RPMI7951 (cell line): Measurements from ENCODE around the gene HLA-F. TPM values are rescaled to one million over a fixed set of nuclear protein-coding genes. Genes with fewer than 3 reads are reported as not detected.

ENCODE experiments used
- DNase-seq: peaks from one replicate; pipeline ENCODE4 v3.0.0-alpha.2; 2012; ENCODE audit warnings: low read depth
- total RNA-seq: library from RNA; depleted of rRNA; stranded (reverse); fragments of >200 nt; shearing (Covaris generic); gene quantifications from 2 replicates; pipeline ENCODE4 v1.2.3, GENCODE V29; 2014

HLA-F gene
- total RNA-seq, 1 experiment from 2014 or later = 59.1 TPM

DNA sequence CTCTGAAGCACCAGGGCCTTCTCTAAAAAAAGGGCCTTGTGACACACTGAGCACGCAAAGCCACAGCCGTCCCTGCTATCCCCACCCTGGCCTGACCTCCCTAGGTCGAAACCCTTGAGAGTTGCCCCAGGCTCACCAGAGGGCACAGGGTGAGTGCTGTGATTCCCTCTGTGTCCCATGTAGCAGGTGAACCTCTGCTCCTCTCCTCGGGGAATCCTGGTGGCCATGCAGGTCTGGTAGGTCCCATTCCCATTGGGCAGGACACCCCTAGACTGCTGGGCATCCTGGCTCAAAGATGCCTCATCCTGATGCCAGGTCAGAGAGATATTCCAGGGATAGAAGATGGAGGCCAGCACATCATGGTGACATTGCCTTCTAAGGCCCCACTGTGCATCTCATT, 20.9 kb downstream of the HLA-F start:
- DNase-seq = no peak

- no peak for DNase-seq
Measured at GRCh38 chr6:29744621-29745020, 21.4 kb downstream of the HLA-F start.

DNA sequence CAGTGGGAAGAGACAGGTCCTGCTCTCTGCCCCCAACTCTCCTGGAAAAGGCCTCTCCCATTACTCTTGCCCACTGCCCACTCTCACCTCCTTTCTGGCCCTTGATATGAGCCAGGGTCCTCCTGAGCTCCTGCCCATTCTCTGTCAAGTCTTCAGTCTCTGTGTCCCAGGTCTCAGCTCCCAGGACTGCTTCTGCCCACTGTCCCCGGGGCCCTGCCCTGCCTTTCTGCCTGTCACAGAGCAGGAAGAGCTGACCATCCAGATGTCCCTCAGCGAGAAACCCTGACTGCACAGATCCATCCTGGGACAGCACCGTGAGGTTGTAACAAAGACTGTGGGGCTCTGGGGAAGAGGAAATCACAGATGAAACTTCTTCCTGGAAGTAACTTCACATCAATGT, 22.2 kb downstream of the HLA-F start:
- DNase-seq = no peak

DNA sequence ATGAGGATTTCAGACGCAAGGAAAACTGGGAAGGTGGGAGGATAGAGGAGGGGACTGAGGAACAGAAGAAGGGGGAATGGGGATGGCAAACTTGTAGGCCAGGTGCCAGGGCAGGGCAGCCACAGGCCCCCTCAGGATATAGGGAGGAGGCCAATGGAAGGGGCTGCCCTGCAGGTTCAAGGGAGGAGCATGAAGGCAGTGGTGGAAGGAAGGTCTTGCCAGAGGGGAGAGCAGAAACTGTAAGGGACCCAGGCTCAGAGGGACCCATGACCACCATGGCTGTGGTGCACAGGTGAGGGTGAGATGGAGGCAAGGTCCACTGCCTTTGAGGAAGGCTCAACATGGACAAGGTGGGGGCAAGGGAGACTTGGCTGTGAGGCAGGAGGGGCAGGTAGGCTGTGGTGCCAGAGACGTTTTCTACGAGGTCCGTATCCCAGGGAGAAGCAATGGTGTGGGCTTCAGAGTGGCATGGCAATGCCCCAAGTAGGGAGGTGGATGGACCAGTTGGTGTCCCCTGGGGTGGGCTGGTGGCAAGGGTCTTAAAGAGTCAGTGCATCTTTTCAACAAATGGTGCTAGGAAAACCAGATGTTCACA, 22.7 kb downstream of the HLA-F start:
- no peak for DNase-seq

GRCh38 chr6:29746846-29747687, 23.8 kb downstream of the HLA-F start:
- DNase-seq = no peak

GRCh38 chr6:29747688-29748250, 24.5 kb downstream of the HLA-F start:
- no peak for DNase-seq

DNA sequence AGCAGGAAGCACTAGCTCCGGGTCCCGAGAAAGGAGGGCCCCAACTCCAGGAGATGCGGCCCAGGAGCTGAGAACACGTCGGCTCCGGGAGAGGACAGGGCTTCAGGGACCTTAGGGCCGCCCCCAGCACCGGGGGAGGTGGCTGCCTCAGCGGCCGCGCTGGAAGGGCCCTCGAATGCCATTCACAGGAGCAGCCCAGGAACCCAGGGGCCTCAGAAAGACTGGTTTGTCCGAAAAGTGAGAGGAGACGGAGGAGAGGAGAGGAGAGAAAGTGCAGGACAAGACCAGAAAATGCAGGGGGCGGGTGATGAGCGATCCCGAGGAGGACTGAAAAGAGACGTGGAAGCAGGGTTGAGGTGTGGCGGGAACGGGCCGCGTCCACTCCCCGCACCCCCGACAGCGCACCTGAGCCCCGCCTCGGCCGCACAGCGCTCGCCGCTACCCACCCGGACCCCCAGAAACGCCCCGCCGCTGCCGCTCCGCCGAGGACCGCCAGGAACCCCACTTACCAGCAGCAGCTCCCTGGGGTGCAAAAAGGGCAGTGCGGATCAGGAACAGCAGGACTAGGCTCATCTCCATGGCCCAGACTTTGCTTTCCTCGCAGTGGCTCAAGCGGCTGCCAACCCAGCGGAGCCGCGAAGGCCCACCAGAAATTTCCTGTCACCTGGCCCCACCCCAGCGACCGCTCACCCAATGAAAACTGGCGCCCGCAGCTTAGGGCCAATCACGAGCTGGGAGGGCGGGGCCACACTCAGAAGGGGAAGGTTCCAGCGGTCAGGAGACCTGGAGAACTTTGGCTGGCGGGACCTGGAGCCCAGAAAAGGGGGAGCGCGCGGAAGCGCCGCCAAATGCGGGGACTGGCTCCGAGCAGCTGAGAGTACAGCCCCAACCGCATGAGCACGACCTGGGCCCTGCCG, 25.4 kb downstream of the HLA-F start:
- DNase-seq = peak; percentile 88

DNA sequence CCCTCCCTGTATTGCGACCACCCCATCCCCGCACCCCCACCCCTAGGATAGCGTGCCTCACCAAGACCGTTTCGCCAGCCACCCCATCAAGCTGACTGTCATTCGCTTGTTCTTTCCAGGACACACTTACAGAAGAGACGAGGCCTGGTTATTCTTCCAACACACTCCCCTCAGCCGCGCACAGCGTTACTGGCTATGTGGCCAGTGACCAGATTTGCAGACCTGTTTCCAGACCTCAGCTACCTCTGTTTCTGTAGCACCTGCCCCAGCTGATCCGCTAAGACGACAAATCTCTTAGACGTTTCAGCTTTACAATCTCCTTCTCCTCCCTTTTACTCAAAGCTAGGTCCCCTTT, 26.1 kb downstream of the HLA-F start:
- no peak for DNase-seq

GRCh38 chr6:29749668-29750067, 26.4 kb downstream of the HLA-F start:
- no peak for DNase-seq

DNA sequence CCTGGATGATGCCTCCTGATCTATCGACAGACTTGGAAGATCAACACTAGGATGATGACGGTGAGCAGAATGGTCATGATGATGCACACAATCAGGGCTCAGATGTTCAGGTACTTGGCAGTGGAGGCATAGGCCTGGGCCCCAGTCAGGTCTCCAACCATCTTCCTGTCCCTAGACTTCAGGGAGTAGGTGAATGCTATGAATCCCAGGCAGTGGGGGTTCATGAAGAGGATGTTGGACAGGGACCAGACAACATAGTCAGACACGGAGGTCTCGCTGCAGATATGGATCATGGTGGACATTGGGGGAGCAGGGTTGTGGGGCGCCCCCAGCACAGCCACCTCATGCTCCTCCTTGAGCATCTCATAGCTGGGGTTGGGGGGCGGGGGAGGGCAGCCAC, 27.5 kb downstream of the HLA-F start:
- DNase-seq = no peak

- no peak for DNase-seq
Measured at GRCh38 chr6:29751480-29751879, 28.2 kb downstream of the HLA-F start.

DNA sequence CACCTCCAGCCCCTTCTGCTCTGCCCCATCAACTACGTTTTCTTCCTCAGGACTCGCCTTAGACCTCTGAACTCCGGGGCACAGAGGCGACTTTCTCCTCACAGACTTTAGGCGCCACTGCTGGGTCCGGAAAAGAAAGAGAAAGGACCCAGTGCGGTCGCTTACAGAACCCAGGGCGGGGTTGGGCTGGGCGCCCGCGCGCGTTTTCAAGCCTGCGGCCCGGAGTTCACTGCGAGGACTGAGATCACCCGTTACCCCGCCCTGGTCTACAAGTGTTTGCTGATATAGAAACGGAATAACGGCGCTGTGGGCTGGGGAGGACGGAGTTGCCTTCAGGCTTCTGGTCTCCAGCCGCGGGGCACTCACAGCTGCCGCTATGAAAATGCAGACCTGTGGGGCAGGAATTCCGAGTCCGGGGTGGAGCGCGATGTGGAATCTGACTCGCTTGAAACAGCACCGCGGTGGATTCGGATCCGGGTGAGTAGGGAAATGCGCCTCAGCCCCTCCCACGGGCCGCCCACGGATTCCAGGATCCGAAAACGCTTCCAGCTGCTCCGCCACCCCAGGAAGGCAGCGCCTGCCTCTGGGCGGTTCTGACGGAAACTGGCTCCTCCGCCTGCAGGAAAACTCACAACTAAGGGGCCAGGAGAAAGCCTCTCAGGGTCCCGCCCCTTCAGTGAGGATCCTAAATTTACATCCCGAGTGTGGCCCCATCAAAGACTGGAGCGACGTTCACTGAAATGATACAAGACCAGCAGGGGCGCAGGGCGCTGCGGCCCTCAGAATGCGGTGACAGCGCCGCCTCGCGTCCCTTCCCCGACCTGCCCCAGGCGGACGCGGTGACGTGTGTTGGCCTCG, 29.4 kb downstream of the HLA-F start:
- DNase-seq = peak; percentile 96

- no peak for DNase-seq
Measured at GRCh38 chr6:29753309-29753644, 30.0 kb downstream of the HLA-F start.

- DNase-seq = no peak
Measured at GRCh38 chr6:29755295-29755871, 32.1 kb downstream of the HLA-F start.

DNA sequence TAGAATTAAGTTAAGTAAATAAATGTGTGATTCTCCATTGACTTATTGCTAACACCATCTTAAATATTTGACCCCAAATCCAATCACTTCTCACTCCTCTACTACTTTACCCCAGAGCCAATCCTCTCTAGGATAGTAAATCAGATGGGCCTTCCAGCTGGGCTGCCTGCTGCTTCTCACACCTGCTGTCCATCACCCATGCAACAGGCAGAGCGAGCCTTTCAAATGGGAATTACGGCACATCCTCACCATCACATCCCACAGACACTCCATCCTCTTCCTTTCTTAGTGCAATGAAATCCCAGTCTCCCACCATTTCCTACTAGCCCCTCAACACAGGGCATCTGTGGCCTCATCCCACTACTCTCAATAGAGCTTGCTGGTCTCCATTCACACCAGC, 34.0 kb downstream of the HLA-F start:
- no peak for DNase-seq

GRCh38 chr6:29757701-29758293, 34.6 kb downstream of the HLA-F start:
- DNase-seq = no peak

DNA sequence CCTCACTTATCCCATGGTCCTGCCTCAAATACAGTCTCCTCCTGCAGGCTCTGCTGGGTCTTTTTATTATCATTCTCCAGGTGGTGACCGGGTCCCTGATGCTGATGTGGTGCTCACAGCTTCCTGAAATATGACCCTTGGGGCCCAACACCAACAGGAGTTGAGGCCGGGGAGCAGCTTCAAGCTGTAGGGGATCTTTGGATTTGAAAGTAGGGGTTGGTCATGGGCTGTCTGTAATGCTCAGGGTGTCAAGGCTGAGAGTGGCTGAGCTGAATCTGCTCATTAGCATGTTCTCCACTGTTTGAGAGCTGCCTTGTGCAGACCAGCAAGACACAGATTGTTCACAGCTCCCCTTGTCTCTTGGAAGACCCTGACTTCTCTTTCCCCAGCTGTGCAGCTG, 35.5 kb downstream of the HLA-F start:
- DNase-seq = no peak

GRCh38 chr6:29759457-29759856, 36.2 kb downstream of the HLA-F start:
- no peak for DNase-seq

- no peak for DNase-seq
Measured at GRCh38 chr6:29760328-29760727, 37.1 kb downstream of the HLA-F start.

GRCh38 chr6:29762051-29762450, 38.8 kb downstream of the HLA-F start:
- DNase-seq = no peak

DNA sequence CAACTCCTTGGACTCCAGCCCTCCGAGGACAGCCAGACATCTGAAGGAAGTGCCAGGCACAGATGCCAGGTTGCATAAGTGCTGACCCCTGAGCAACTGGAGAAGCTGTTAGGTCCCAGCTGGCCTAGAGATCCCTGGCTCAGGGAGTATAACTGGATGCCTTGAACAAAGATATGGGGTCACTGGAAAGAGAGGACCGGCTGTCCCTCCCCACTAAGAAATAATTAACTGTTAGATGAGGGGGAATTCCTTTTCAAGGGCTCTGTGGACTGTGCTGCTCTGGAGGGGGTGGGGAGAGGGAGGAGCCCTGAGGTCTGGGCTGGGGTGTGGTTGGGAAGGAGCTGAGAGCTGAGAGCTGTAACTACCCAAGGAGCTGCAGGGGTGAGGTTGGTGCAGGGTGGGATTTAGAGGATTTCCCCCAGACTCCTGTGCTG, 39.6 kb downstream of the HLA-F start:
- peak; percentile 15 for DNase-seq
